IPS-18c (cell line): ENCODE results near the gene L3MBTL3.
"Not testable (repeated sequence)": the region's sequence is repeated elsewhere in the genome, so short reads cannot be mapped to it uniquely, and the experiment has no call there.

Source experiments
- H3K4me3 ChIP-seq: 2 replicates; pipeline ENCODE4 v1.7.0; 2013; ENCODE audit warnings: low read depth, mild to moderate bottlenecking, low read length, moderate library complexity; ENCODE audit not compliant: insufficient read depth
- H3K9me3 ChIP-seq: one replicate; pipeline ENCODE4 v1.6.1; 2013; ENCODE audit warnings: mild to moderate bottlenecking, low read length, moderate library complexity; ENCODE audit not compliant: control insufficient read depth, insufficient read depth

Gene L3MBTL3

GRCh38 chr6:130107710-130108109 lies 89.3 kb downstream of the L3MBTL3 start:
- no peaks in the 10 kb centered on the region for H3K9me3 ChIP-seq
- no peak overlapping the region for H3K4me3 ChIP-seq

- Histone ChIP-seq H3K9me3 (no peaks in the 10 kb centered on the region), H3K4me3 (no peak overlapping the region)
These were observed 92.7 kb downstream of the L3MBTL3 start for GRCh38 chr6:130111031-130111430.

- no peaks in the 10 kb centered on the region for H3K9me3 ChIP-seq
- no peak overlapping the region for H3K4me3 ChIP-seq
These were observed 94.9 kb downstream of the L3MBTL3 start for GRCh38 chr6:130113201-130113710.

- no peaks in the 10 kb centered on the region for H3K9me3 ChIP-seq
- no peak overlapping the region for H3K4me3 ChIP-seq
These were observed 96.7 kb downstream of the L3MBTL3 start for GRCh38 chr6:130115036-130115435.

GRCh38 chr6:130116273-130116672 lies 97.9 kb downstream of the L3MBTL3 start:
- no peaks in the 10 kb centered on the region for H3K9me3 ChIP-seq

GRCh38 chr6:130117187-130117701 lies 98.9 kb downstream of the L3MBTL3 start:
- H3K9me3 ChIP-seq, H3K4me3 ChIP-seq: not testable (repeated sequence)

More at GRCh38 chr6:130116273-130116672, 97.9 kb downstream of the L3MBTL3 start:
- H3K4me3 ChIP-seq, result no peak overlapping the region

GRCh38 chr6:130118236-130118635 lies 99.9 kb downstream of the L3MBTL3 start:
- Histone ChIP-seq H3K4me3 (no peak overlapping the region), H3K9me3 (no peaks in the 10 kb centered on the region)

- no peak overlapping the region for H3K4me3 ChIP-seq
- no peaks in the 10 kb centered on the region for H3K9me3 ChIP-seq
These were observed 100.8 kb downstream of the L3MBTL3 start for GRCh38 chr6:130119211-130119610.

- Histone ChIP-seq H3K4me3 (no peak overlapping the region), H3K9me3 (no peaks in the 10 kb centered on the region)
These were observed 102.3 kb downstream of the L3MBTL3 start for GRCh38 chr6:130120731-130121130.

GRCh38 chr6:130122243-130122642 lies 103.9 kb downstream of the L3MBTL3 start:
- no peak overlapping the region for H3K4me3 ChIP-seq
- H3K9me3 ChIP-seq, result no peaks in the 10 kb centered on the region

GRCh38 chr6:130127195-130127594 lies 108.8 kb downstream of the L3MBTL3 start:
- no peak overlapping the region for H3K4me3 ChIP-seq

GRCh38 chr6:130128326-130128725 lies 109.9 kb downstream of the L3MBTL3 start:
- Histone ChIP-seq H3K4me3 (no peak overlapping the region), H3K9me3 (no peaks in the 10 kb centered on the region)

More at GRCh38 chr6:130127195-130127594, 108.8 kb downstream of the L3MBTL3 start:
- H3K9me3 ChIP-seq, result no peaks in the 10 kb centered on the region

GRCh38 chr6:130129762-130130246 lies 111.4 kb downstream of the L3MBTL3 start:
- H3K4me3 ChIP-seq, result no peak overlapping the region
- no peaks in the 10 kb centered on the region for H3K9me3 ChIP-seq

- no peaks in the 10 kb centered on the region for H3K9me3 ChIP-seq
- H3K4me3 ChIP-seq, result no peak overlapping the region
These were observed 113.9 kb downstream of the L3MBTL3 start for GRCh38 chr6:130132286-130132701.

- H3K9me3 ChIP-seq, result no peaks in the 10 kb centered on the region
- H3K4me3 ChIP-seq, result no peak overlapping the region
These were observed 116.2 kb downstream of the L3MBTL3 start for GRCh38 chr6:130134582-130134981.

GRCh38 chr6:130136798-130137197 lies 118.4 kb downstream of the L3MBTL3 start:
- Histone ChIP-seq H3K9me3 (no peaks in the 10 kb centered on the region), H3K4me3 (no peak overlapping the region)

GRCh38 chr6:130138116-130138908 lies 119.9 kb downstream of the L3MBTL3 start:
- no peak overlapping the region for H3K4me3 ChIP-seq
- no peaks in the 10 kb centered on the region for H3K9me3 ChIP-seq

- Histone ChIP-seq H3K4me3 (no peak overlapping the region), H3K9me3 (no peaks in the 10 kb centered on the region)
These were observed 120.5 kb downstream of the L3MBTL3 start for GRCh38 chr6:130138909-130139242.
